RWPE1 (cell line): ENCODE measurements around the gene TBC1D14.

Source experiments
- CTCF ChIA-PET: fragments of 350-600 bp; sonication (Branson Sonifier 250); formaldehyde crosslinking; extraction: SDS; loops from one replicate; lab custom pipeline; 2021; lab: Yijun Ruan, JAX
- POLR2A ChIA-PET: fragments of 400-600 bp; formaldehyde crosslinking; extraction: SDS; loops from one replicate; lab custom pipeline; 2020; ENCODE audit warnings: antibody characterized with exemption; ENCODE audit not compliant: low non-redundant PET; lab: Yijun Ruan, JAX
- DNase-seq: peaks from one replicate; pipeline ENCODE4 v3.0.0; 2012; ENCODE audit warnings: low spot score
- H3K27ac ChIP-seq: fragments of 450-650 bp; 2 replicates; pipeline ENCODE4 v1.5.1; 2017
- TF ChIP-seq, protein P1 (sequence below): fragments of 450-650 bp; conservative IDR thresholded peaks from 2 replicates; pipeline ENCODE4 v1.5.1; 2017; ENCODE audit warnings: low read depth, mild to moderate bottlenecking

The TBC1D14 gene

DNA sequence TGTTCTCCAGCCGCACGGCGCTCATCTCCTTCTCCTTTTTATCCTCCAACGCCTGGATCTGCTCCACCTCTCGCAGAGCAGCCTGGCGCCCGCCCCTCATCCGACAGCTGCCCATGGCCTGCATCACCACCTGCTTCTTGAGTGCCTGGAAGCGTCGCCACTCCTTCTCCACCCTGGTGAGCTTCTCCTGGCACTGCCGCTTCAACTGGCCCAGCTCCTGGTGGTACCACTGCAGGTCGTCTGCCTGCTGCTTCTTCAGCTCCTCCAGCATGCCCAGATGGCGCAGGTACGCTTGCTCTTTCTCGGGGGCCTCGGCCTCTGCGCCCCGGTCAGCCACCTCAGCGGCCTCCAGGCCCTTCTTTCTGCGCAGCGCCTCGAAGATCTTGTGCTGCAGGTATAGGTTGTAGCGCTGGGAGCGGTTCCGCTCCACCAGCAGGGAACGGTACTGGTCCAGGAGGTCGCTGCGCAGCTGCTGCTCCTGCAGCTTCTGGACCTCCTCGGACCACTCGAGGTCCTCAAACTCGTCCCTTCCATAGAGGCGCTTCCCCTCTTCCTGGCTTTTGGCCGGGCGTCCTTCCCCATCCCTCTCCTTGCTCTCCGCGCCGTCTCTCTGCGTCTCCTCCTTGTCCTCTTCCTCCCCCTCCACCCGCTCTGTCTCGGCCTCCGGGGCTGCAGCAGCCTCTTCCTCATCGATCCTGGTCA is 132.3 kb downstream of the TBC1D14 start:
- CTCF ChIA-PET, result interaction anchor here (0.6 to 1.4 kb wide), 3 partner anchors 20 to 168 kb away, joined by 3 to 7 read pairs (median 3); no protein-coding TSS in a partner anchor
- H3K27ac ChIP-seq, result peak overlapping the region; percentile 74
- POLR2A ChIA-PET, result interaction anchor here (1.0 kb wide), 1 partner anchor 26 kb away, joined by 3 read pairs; the partner anchor contains the start of gene GRPEL1
- DNase-seq, result no peak
- TF ChIP-seq, protein P1, sequence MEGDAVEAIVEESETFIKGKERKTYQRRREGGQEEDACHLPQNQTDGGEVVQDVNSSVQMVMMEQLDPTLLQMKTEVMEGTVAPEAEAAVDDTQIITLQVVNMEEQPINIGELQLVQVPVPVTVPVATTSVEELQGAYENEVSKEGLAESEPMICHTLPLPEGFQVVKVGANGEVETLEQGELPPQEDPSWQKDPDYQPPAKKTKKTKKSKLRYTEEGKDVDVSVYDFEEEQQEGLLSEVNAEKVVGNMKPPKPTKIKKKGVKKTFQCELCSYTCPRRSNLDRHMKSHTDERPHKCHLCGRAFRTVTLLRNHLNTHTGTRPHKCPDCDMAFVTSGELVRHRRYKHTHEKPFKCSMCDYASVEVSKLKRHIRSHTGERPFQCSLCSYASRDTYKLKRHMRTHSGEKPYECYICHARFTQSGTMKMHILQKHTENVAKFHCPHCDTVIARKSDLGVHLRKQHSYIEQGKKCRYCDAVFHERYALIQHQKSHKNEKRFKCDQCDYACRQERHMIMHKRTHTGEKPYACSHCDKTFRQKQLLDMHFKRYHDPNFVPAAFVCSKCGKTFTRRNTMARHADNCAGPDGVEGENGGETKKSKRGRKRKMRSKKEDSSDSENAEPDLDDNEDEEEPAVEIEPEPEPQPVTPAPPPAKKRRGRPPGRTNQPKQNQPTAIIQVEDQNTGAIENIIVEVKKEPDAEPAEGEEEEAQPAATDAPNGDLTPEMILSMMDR, result no peak

- peak; percentile 98 for DNase-seq
- CTCF ChIA-PET, result interaction anchor here (0.6 to 1.4 kb wide), 8 partner anchors 21 to 742 kb away, joined by 3 to 7 read pairs (median 3); no protein-coding TSS in a partner anchor
- peak overlapping the region; percentile 81 for H3K27ac ChIP-seq
- TF ChIP-seq, protein P1, result peak; percentile 81; the same call in 1 of the 2 replicates
- POLR2A ChIA-PET, result interaction anchor here (1.0 kb wide), 1 partner anchor 26 kb away, joined by 3 read pairs; the partner anchor contains the start of gene GRPEL1
Observed at GRCh38 chr4:7042503-7043283, 133.1 kb downstream of the TBC1D14 start.

DNA sequence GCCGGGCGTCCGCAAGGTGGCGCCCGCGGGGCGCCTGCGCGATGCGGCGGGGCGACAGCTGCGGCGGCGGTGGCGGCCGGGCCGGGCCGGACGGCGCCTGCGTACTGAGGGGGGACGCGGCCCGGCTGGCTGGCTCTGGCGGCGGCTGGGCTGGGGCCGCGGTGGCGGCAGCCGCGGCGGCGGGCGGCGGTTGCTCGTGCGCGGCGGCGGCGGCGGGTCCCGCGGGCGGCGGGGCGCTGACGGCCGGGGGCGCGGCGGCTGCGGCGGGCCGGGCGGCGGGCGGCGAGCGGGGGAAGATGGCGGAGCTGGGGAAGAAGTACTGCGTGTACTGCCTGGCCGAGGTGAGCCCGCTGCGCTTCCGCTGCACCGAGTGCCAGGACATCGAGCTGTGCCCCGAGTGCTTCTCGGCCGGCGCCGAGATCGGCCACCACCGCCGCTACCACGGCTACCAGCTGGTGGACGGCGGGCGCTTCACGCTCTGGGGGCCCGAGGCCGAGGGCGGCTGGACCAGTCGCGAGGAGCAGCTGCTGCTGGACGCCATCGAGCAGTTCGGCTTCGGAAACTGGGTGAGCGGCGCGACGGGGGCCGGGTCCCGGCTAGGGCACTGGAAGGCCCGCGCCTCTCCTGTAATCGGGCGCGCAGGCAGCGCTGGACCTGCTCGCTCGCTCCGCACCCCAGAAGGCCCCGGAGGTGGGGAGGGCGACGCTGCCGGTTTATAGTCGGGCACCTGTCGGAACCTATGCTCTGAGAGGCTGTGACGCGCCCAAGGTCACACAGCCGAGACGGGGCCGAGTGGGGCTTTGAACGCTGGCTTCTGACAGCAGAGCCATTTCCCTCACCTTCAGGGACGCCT is 133.9 kb downstream of the TBC1D14 start, which contains the start of gene TADA2B:
TADA2B (plus strand) TSS at position 89 of the 853 bp plus-strand sequence; CDS start at position 297, 208 bp downstream.
- no peak for DNase-seq
- POLR2A ChIA-PET, result no interaction called here
- CTCF ChIA-PET, result interaction anchor here (0.6 to 1.4 kb wide), 8 partner anchors 19 to 742 kb away, joined by 3 to 7 read pairs (median 3); no protein-coding TSS in a partner anchor
- peak within 1 kb of the TSS; percentile 81 for H3K27ac ChIP-seq
- TF ChIP-seq, protein P1, result no peak; the same call in 1 of the 2 replicates

- DNase-seq, result no peak
- CTCF ChIA-PET, result interaction anchor here (0.6 to 1.1 kb wide), 3 partner anchors 18 to 280 kb away, joined by 3 to 5 read pairs (median 3); no protein-coding TSS in a partner anchor
- POLR2A ChIA-PET, result no interaction called here
- TF ChIP-seq, protein P1, result no peak
- peak overlapping the region; percentile 81 for H3K27ac ChIP-seq
Observed at GRCh38 chr4:7044137-7044930, 134.7 kb downstream of the TBC1D14 start.

DNA sequence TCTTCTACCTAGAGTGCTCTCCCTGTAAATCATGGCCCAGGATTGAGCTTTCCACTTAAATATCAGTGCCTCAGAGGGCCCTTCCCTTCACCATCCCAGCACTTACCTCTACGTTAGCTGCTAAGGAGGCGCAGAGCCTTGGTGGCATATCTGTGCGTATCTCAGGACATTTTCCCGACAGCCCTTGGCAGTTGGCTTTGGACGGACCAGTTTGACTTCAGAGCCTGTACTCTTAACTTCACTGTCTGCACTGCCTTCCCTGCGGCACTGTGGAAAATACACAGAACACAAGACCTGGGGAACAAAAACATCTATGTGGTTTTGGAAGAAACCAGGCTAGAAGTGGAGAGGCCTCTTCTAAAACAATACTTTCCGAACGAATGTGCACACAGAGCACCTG is 135.9 kb downstream of the TBC1D14 start:
- no peak for DNase-seq
- POLR2A ChIA-PET, result no interaction called here
- TF ChIP-seq, protein P1, result no peak
- CTCF ChIA-PET, result interaction anchor here (1.1 kb wide), 1 partner anchor 26 kb away, joined by 5 read pairs; no protein-coding TSS in a partner anchor
- 0 out of 2 replicates have a peak overlapping the region, but pooled peaks have one; percentile 5 for H3K27ac ChIP-seq
